SK-N-SH (cell line): ENCODE results near the gene JMJD6. TPM values are rescaled to one million over a fixed set of nuclear protein-coding genes. Genes with fewer than 3 reads are reported as not detected.

Source experiments
- CTCF ChIA-PET: fragments of 300-600, 350-600 bp; formaldehyde crosslinking; extraction: SDS; loops from one replicate; lab custom pipeline; 2021; lab: Yijun Ruan, JAX
- POLR2A ChIA-PET: fragments of 350-600 bp; sonication (Branson Sonifier 250); formaldehyde crosslinking; extraction: SDS; loops from one replicate; lab custom pipeline; 2020; ENCODE audit warnings: antibody characterized with exemption, inconsistent platforms; lab: Yijun Ruan, JAX
- DNase-seq: peaks from one replicate; pipeline ENCODE4 v3.0.0; 2012
- H2AFZ ChIP-seq: fragments of 200-600 bp; sonication (generic); 2 replicates; pipeline ENCODE4 v1.8.1; 2016; ENCODE audit warnings: antibody characterized with exemption, mild to moderate bottlenecking, low read depth
- H3F3A ChIP-seq: fragments of 200-600 bp; sonication (generic); replicated peaks from 2 replicates; pipeline ENCODE3; 2016; ENCODE audit warnings: antibody characterized with exemption, mild to moderate bottlenecking; ENCODE audit not compliant: insufficient read depth
- H3K27ac ChIP-seq, 2 experiments: fragments of 200-500 bp in 1 of 2; fragments of 200-600 bp in 1 of 2; sonication (Bioruptor generic) in 1 of 2; sonication (generic), shearing (Covaris generic) in 1 of 2; 2 replicates each; pipeline versions ENCODE4 v1.5.1 to v1.6.1; 2014 to 2016; ENCODE audit warnings: low read depth in 2 of 2, inconsistent platforms in 1 of 2, low read length in 1 of 2, mild to moderate bottlenecking in 1 of 2, mixed read lengths in 1 of 2
- H3K27me3 ChIP-seq: fragments of 200-600 bp; sonication (generic), shearing (Covaris generic); 2 replicates; pipeline ENCODE4 v1.6.1; 2016; ENCODE audit warnings: mixed run types; ENCODE audit not compliant: insufficient read depth
- H3K36me3 ChIP-seq, 2 experiments: fragments of 200-500 bp in 1 of 2; fragments of 200-600 bp in 1 of 2; sonication (Bioruptor generic) in 1 of 2; sonication (generic) in 1 of 2; replicated peaks in 1 of 2; 2 replicates each; pipeline versions ENCODE3 to v1.5.1; 2014 to 2016; ENCODE audit warnings: low read length in 1 of 2, mild to moderate bottlenecking in 1 of 2; ENCODE audit not compliant: insufficient read depth in 2 of 2, control insufficient read depth in 1 of 2
- H3K4me1 ChIP-seq, 2 experiments: fragments of 200-500 bp in 1 of 2; fragments of 200-600 bp in 1 of 2; sonication (Bioruptor generic) in 1 of 2; sonication (generic), shearing (Covaris generic) in 1 of 2; 2 replicates each; pipeline versions ENCODE4 v1.5.1 to v1.6.1; 2014 to 2016; ENCODE audit warnings: low read depth in 1 of 2, low read length in 1 of 2, mixed run types in 1 of 2; ENCODE audit not compliant: insufficient read depth in 2 of 2, control insufficient read depth in 1 of 2
- H3K4me2 ChIP-seq: fragments of 200-600 bp; sonication (generic), shearing (Covaris generic); 2 replicates; pipeline ENCODE4 v1.6.1; 2017; ENCODE audit warnings: mixed run types
- H3K4me3 ChIP-seq, 2 experiments: fragments of 200-500 bp in 1 of 2; fragments of 200-600 bp in 1 of 2; sonication (Bioruptor generic) in 1 of 2; sonication (generic), shearing (Covaris generic) in 1 of 2; 2 replicates each; pipeline versions ENCODE4 v1.5.1 to v1.8.1; 2014 to 2016; ENCODE audit warnings: low read depth in 2 of 2, inconsistent platforms in 1 of 2, low read length in 1 of 2, mild to moderate bottlenecking in 1 of 2, mixed read lengths in 1 of 2, moderate library complexity in 1 of 2
- H3K79me2 ChIP-seq: fragments of 200-600 bp; sonication (generic); 2 replicates; pipeline ENCODE4 v1.8.1; 2017; ENCODE audit warnings: mild to moderate bottlenecking; ENCODE audit not compliant: insufficient read depth
- H3K9ac ChIP-seq: fragments of 200-600 bp; sonication (generic); 2 replicates; pipeline ENCODE4 v1.6.1; 2017; ENCODE audit warnings: mixed run types
- H3K9me2 ChIP-seq: fragments of 200-600 bp; sonication (generic); 2 replicates; pipeline ENCODE4 v1.6.1; 2017; ENCODE audit warnings: mixed run types
- H3K9me3 ChIP-seq: fragments of 200-600 bp; sonication (generic); 2 replicates; pipeline ENCODE4 v1.6.1; 2017; ENCODE audit warnings: mixed run types, mild to moderate bottlenecking, moderate library complexity
- H4K20me1 ChIP-seq: fragments of 200-600 bp; sonication (generic); 2 replicates; pipeline ENCODE4 v1.6.1; 2017; ENCODE audit warnings: mild to moderate bottlenecking, mixed run types; ENCODE audit not compliant: insufficient read depth
- ELF1 ChIP-seq: IDR thresholded peaks from 2 replicates; pipeline ENCODE4 v1.4.0; 2012
- FOXJ3 ChIP-seq: sonication (generic); formaldehyde crosslinking; IDR thresholded peaks from 2 replicates; pipeline ENCODE4 v1.5.1; 2020; ENCODE audit warnings: mild to moderate bottlenecking, missing genetic modification reagents
- FOXM1 ChIP-seq: IDR thresholded peaks from 2 replicates; pipeline ENCODE4 v1.4.0; 2012; ENCODE audit warnings: low read depth, mild to moderate bottlenecking
- GATA2 ChIP-seq: sonication (generic); formaldehyde crosslinking; IDR thresholded peaks from 2 replicates; pipeline ENCODE4 v1.5.0; 2020; ENCODE audit warnings: mild to moderate bottlenecking, missing genetic modification reagents
- MXI1 ChIP-seq: IDR thresholded peaks from 2 replicates; pipeline ENCODE4 v1.6.1; 2012; ENCODE audit warnings: mild to moderate bottlenecking, low read depth, low read length, improper control_type of control experiment
- NFIC ChIP-seq: IDR thresholded peaks from 2 replicates; pipeline ENCODE4 v1.4.0; 2012; ENCODE audit warnings: borderline replicate concordance
- POLR2AphosphoS5 ChIP-seq: IDR thresholded peaks from 2 replicates; pipeline ENCODE4 v1.6.1; 2012; ENCODE audit warnings: low read depth, low read length
- RAD21 ChIP-seq: IDR thresholded peaks from 2 replicates; pipeline ENCODE4 v1.6.1; 2012; ENCODE audit warnings: mild to moderate bottlenecking, low read length
- RCOR1 ChIP-seq: fragments of 150-350 bp; IDR thresholded peaks from 2 replicates; pipeline ENCODE4 v1.6.1; 2017; ENCODE audit warnings: antibody characterized with exemption, low read length
- SIN3A ChIP-seq: IDR thresholded peaks from 2 replicates; pipeline ENCODE4 v1.6.1; 2012; ENCODE audit warnings: low read depth, mild to moderate bottlenecking, low read length, moderate library complexity, borderline replicate concordance
- SMC3 ChIP-seq: IDR thresholded peaks from 2 replicates; pipeline ENCODE4 v1.6.1; 2012; ENCODE audit warnings: low read depth, low read length, improper control_type of control experiment
- YY1 ChIP-seq: IDR thresholded peaks from 2 replicates; pipeline ENCODE4 v1.4.0; 2012; ENCODE audit warnings: low read depth, mild to moderate bottlenecking
- WGBS: methylation state at CpG from one replicate; pipeline ENCODE4 v1.1.6; 2017; ENCODE audit warnings: low lambda C conversion rate; 5-methylcytosine and 5-hydroxymethylcytosine counted together
- polyA plus RNA-seq, 3 experiments: library from polyadenylated mRNA; depleted of rRNA; stranded (reverse); fragments of >200 nt; gene quantifications; 2 replicates each; pipeline ENCODE4 v1.2.3, GENCODE V29; 2012
- TF ChIP-seq, protein P1 (sequence below): fragments of 200-600 bp; sonication (generic); IDR thresholded peaks from 2 replicates; pipeline ENCODE4 v1.6.1; 2017; ENCODE audit warnings: antibody characterized with exemption, mild to moderate bottlenecking, moderate library complexity
- TF ChIP-seq, protein P2 (sequence below): IDR thresholded peaks from 2 replicates; pipeline ENCODE4; 2012
- TF ChIP-seq, protein P3 (sequence below): fragments of 150-350 bp; IDR thresholded peaks from 2 replicates; pipeline ENCODE4 v1.6.1; 2016; ENCODE audit warnings: mild to moderate bottlenecking, low read depth, low read length
- TF ChIP-seq, protein P4 (sequence below): IDR thresholded peaks from 2 replicates; pipeline ENCODE4 v1.4.0; 2012; ENCODE audit warnings: low read depth

Gene JMJD6
- polyA plus RNA-seq, 1 of the 3 experiments (the other 2 are of a cell fraction): 23.3 TPM

DNA sequence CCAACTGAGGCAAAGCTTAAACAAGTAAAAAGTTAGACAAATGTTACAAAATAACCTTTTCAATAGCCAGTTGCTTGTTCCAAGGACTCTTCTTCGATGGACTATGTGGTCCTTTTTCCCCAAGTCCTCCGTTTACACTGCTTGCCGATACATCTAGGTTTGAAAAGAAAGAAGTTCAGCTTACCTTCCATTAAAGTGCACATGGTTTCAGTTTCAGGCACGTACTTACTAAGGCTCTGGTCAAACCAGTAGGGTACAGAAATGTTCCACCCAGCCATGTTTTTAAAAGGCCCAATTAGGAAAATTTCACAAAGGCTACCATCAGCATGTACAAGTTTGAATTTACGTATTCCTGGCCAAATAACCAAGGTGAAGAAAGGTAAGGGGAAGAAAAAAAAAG, 8.6 kb upstream of the JMJD6 start (continued):
- TF ChIP-seq, protein P1, sequence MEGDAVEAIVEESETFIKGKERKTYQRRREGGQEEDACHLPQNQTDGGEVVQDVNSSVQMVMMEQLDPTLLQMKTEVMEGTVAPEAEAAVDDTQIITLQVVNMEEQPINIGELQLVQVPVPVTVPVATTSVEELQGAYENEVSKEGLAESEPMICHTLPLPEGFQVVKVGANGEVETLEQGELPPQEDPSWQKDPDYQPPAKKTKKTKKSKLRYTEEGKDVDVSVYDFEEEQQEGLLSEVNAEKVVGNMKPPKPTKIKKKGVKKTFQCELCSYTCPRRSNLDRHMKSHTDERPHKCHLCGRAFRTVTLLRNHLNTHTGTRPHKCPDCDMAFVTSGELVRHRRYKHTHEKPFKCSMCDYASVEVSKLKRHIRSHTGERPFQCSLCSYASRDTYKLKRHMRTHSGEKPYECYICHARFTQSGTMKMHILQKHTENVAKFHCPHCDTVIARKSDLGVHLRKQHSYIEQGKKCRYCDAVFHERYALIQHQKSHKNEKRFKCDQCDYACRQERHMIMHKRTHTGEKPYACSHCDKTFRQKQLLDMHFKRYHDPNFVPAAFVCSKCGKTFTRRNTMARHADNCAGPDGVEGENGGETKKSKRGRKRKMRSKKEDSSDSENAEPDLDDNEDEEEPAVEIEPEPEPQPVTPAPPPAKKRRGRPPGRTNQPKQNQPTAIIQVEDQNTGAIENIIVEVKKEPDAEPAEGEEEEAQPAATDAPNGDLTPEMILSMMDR: no peak
- TF ChIP-seq POLR2AphosphoS5: peak; percentile 30; the same call in 1 of the 2 replicates

DNA sequence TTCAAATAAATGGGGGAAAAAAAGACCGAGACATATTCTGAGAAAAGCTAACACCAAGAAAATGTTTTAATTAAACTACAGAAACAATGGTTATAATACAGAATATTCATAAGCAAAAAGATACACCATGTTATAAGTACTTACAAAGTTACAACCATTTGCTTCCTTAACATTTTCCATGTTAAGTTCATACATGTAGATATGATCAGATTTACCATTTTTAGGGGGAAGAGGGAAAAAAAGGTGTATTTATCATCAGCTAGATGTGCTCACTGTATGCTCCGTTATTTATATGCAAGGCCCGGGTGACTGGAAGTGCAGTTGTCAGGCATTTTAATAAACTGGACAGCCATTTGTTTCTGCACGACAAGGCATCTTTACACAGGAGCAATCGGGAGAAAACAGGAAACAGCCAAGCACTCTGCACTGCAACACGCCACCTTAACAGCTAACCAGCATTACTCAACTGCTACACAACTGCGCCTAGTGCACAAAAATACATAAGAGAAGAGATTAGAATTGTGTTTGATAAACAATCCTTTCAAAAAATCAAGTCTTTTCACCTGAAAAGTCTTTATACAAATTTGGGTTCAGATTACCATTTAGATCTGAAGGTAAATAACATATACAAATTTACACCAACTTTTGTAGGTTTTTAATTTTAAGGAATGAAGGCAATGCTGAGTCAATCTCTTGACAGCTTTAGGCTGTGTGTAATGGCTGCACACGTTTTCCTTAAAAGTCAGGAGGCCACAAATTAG, 7.9 kb upstream of the JMJD6 start:
- ChIA-PET CTCF (interaction anchor here (0.8 to 5.8 kb wide), 8 partner anchors 8 to 332 kb away, joined by 3 to 34 read pairs (median 7); partner anchors contain the start of genes JMJD6 and METTL23), POLR2A (interaction anchor here (0.8 kb wide), 1 partner anchor 8 kb away, joined by 4 read pairs; the partner anchor contains the start of genes JMJD6 and METTL23)
- DNase-seq: no peak
- Histone ChIP-seq H3K79me2 (peaks cover 92% of the 10 kb centered on the region), H3F3A (peaks cover 50% of the 10 kb centered on the region), H3K4me1 (peaks cover 30 to 38% of the 10 kb centered on the region in 2 experiments), H4K20me1 (peaks cover 53% of the 10 kb centered on the region), H2AFZ (no peak overlapping the region), H3K9ac (peak overlapping the region; percentile 95; the same call in 1 of the 2 replicates), H3K27me3 (no peaks in the 10 kb centered on the region), H3K4me3 (peak overlapping the region; percentile 91 to 100), H3K36me3 (peaks cover 45 to 62% of the 10 kb centered on the region in 2 experiments), H3K9me2 (no peaks in the 10 kb centered on the region), H3K9me3 (no peaks in the 10 kb centered on the region), H3K4me2 (peak overlapping the region; percentile 86), H3K27ac (peak overlapping the region; percentile 98 to 99)
- WGBS: 16% methylated on average over 8 of the region's 8 CpGs
- TF ChIP-seq, protein P2, sequence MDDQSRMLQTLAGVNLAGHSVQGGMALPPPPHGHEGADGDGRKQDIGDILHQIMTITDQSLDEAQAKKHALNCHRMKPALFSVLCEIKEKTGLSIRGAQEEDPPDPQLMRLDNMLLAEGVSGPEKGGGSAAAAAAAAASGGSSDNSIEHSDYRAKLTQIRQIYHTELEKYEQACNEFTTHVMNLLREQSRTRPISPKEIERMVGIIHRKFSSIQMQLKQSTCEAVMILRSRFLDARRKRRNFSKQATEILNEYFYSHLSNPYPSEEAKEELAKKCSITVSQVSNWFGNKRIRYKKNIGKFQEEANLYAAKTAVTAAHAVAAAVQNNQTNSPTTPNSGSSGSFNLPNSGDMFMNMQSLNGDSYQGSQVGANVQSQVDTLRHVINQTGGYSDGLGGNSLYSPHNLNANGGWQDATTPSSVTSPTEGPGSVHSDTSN: no peak
- TF ChIP-seq POLR2AphosphoS5: peak; percentile 61; the same call in 1 of the 2 replicates
- TF ChIP-seq RAD21: no peak
- TF ChIP-seq SMC3: no peak
- TF ChIP-seq FOXM1: no peak
- TF ChIP-seq YY1: 0 out of 2 replicates have a peak, but pooled peaks have one; percentile 13
- no peak for TF ChIP-seq RCOR1
- TF ChIP-seq, protein P3, sequence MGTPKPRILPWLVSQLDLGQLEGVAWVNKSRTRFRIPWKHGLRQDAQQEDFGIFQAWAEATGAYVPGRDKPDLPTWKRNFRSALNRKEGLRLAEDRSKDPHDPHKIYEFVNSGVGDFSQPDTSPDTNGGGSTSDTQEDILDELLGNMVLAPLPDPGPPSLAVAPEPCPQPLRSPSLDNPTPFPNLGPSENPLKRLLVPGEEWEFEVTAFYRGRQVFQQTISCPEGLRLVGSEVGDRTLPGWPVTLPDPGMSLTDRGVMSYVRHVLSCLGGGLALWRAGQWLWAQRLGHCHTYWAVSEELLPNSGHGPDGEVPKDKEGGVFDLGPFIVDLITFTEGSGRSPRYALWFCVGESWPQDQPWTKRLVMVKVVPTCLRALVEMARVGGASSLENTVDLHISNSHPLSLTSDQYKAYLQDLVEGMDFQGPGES: no peak
- TF ChIP-seq, protein P4, sequence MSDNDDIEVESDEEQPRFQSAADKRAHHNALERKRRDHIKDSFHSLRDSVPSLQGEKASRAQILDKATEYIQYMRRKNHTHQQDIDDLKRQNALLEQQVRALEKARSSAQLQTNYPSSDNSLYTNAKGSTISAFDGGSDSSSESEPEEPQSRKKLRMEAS: no peak
- TF ChIP-seq MXI1: peak; percentile 36; the same call in 1 of the 2 replicates
- TF ChIP-seq NFIC: no peak
- no peak for TF ChIP-seq FOXJ3 (CRISPR knock-in tag)
- TF ChIP-seq SIN3A: peak; percentile 76; the same call in 1 of the 2 replicates
- no peak for TF ChIP-seq GATA2 (CRISPR knock-in tag)
- TF ChIP-seq ELF1: 0 out of 2 replicates have a peak, but pooled peaks have one; percentile 32
